ENCODE results near the gene MED13L.

MED13L gene

GRCh38 chr12:115938794-115939377 is 338.6 kb downstream of the MED13L start:
- no peak overlapping the region for H3K4me3 ChIP-seq (ENCODE audit: low read depth, low read length)
- DNase-seq (ENCODE audit: low read depth): no peak
- TF ChIP-seq CTCF (conservative IDR thresholded peaks at IDR 0.05; ENCODE audit: low read depth, low read length): no peak

- DNase-seq (ENCODE audit: low read depth): no peak
- no peak for TF ChIP-seq CTCF (conservative IDR thresholded peaks at IDR 0.05; ENCODE audit: low read depth, low read length)
- H3K4me3 ChIP-seq (ENCODE audit: low read depth, low read length): no peak overlapping the region
Measured at GRCh38 chr12:115936997-115937916, 340.2 kb downstream of the MED13L start.

- H3K4me3 ChIP-seq (ENCODE audit: low read depth, low read length): no peak overlapping the region
- DNase-seq (ENCODE audit: low read depth): no peak
- no peak for TF ChIP-seq CTCF (conservative IDR thresholded peaks at IDR 0.05; ENCODE audit: low read depth, low read length)
Measured at GRCh38 chr12:115934877-115935276, 342.6 kb downstream of the MED13L start.

GRCh38 chr12:115934046-115934445 is 343.4 kb downstream of the MED13L start:
- no peak for DNase-seq (ENCODE audit: low read depth)
- no peak for TF ChIP-seq CTCF (conservative IDR thresholded peaks at IDR 0.05; ENCODE audit: low read depth, low read length)
- H3K4me3 ChIP-seq (ENCODE audit: low read depth, low read length): no peak overlapping the region

- DNase-seq (ENCODE audit: low read depth): no peak
- no peak overlapping the region for H3K4me3 ChIP-seq (ENCODE audit: low read depth, low read length)
- no peak for TF ChIP-seq CTCF (conservative IDR thresholded peaks at IDR 0.05; ENCODE audit: low read depth, low read length)
Measured at GRCh38 chr12:115932066-115932465, 345.4 kb downstream of the MED13L start.

GRCh38 chr12:115930336-115930735 is 347.2 kb downstream of the MED13L start:
- TF ChIP-seq CTCF (conservative IDR thresholded peaks at IDR 0.05; ENCODE audit: low read depth, low read length): no peak
- no peak overlapping the region for H3K4me3 ChIP-seq (ENCODE audit: low read depth, low read length)
- no peak for DNase-seq (ENCODE audit: low read depth)

Data from choroid plexus epithelial cell (primary cell).